Measurements from ENCODE around the gene OSBPL2.

DNA sequence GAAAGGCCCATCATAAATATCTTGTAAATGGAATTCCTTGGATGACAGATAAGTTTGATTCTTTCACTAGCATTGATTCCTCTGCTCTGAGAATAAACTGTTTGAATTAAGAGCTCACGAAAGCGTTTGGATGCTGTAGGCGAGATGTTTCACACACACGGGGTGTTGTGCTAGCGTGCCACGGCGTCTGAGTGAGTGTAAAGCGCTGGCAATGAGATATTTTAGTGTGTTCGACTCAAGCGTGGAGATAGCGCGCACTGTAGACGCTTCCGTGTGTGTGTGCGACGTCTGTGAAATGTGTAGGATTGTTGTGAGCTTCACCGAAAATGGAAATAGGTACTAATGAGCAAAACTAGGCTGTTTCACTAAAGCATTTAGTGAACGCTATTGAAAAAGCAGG is 35.1 kb downstream of the OSBPL2 start:
- TF ChIP-seq CTCF (IDR thresholded peaks at IDR 0.05; ENCODE audit: borderline replicate concordance, extremely low read depth, low read length, poor library complexity, severe bottlenecking), result no peak
- TF ChIP-seq EZH2 (IDR thresholded peaks at IDR 0.05; ENCODE audit: borderline replicate concordance, low read depth, low read length, severe bottlenecking), result no peak

Measured in DND-41 (cell line).